ENCODE results near the gene COPB1.

COPB1 gene

DNA sequence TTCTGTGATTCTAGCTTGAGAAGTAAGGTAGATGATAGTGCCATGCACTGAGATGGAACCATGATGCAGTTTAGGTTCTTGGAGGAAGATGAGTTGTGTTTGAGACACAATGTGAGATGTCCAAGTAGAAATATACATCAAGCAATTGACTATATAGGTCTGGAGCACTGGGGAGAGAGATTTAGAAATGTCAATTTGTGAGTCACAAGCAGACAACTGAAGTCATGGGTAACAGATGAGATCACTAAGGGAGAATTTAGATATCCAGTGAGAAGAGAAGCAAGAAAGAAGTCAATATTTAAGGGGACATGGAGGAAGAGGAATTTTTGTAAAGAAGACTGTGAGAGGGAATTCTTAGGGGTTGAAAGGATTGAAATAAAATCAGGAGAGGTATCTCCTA, 75.5 kb downstream of the COPB1 start:
- no peak for DNase-seq (ENCODE audit: low spot score)

- no peak for DNase-seq (ENCODE audit: low spot score)
Observed at GRCh38 chr11:14423633-14424032, 76.0 kb downstream of the COPB1 start.

GRCh38 chr11:14422814-14423182, 76.8 kb downstream of the COPB1 start:
- no peak for DNase-seq (ENCODE audit: low spot score)

DNA sequence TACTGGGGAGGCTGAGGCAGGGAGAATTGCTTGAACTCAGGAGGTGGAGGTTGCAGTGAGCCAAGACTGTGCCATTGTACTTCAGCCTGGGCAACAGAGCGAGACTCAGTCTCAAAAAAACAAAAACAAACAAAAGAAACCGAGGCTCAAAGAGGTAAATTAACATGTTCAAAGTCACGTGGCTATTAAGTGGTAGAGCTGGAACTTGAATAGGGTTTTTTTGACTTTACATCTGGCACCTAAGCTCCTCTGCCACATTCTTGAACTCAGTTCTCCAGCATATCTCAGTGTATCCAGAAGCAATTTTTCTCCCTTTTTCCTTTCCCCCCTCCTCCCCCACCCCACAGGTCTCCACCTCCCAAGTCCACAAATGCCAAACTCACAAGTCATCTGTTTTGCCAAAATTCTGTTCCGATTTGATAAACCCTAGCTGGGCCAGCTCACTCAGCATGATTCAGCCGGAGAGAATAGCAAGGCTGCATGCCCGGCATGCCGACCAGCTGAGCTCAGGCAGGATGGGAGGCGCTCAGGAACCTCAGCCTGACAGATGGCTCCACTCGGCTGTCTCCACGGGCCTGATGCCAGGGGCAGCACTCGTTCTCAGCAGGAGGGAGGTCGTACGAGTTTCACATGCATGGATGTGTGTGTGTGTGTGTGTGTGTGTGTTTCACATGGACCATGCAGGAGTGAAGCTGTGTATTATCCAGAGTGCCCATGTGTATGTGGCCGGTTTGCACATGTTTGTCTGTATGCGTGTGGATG, 77.4 kb downstream of the COPB1 start:
- DNase-seq (ENCODE audit: low spot score): peak; percentile 16

GRCh38 chr11:14420223-14420622, 79.4 kb downstream of the COPB1 start:
- no peak for DNase-seq (ENCODE audit: low spot score)

DNA sequence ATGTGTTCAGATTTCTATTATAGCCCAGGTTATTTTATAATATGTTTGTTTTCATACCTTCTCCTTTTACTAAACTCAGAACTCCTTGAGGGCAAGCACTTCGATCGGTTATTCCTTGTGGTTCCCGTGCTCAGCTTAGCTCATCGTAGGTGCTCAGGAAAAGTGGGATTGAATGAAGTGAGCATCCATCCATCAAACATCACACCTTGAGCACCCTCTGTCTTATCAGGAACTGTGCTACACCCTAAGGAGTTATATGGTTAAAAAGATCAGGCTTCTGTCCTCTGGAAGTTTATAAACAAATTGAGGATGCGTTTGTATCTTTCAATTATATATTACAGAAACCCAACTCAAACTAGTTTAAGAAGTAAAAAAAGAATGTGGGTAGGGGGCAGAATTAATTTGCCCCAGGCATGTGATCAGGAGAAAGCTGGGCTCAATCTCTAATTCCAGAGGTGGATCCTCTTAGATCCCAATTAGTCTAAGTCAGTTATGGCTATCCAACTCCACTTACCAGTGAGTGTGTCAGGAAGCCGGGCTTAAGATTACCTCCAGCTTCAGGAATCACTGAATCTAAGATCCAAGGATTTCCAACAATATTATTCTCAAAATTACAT, 80.7 kb downstream of the COPB1 start:
- DNase-seq (ENCODE audit: low spot score): no peak

GRCh38 chr11:14417617-14418374, 81.8 kb downstream of the COPB1 start:
- peak; percentile 4 for DNase-seq (ENCODE audit: low spot score)

GRCh38 chr11:14417186-14417585, 82.4 kb downstream of the COPB1 start:
- DNase-seq (ENCODE audit: low spot score): no peak

DNA sequence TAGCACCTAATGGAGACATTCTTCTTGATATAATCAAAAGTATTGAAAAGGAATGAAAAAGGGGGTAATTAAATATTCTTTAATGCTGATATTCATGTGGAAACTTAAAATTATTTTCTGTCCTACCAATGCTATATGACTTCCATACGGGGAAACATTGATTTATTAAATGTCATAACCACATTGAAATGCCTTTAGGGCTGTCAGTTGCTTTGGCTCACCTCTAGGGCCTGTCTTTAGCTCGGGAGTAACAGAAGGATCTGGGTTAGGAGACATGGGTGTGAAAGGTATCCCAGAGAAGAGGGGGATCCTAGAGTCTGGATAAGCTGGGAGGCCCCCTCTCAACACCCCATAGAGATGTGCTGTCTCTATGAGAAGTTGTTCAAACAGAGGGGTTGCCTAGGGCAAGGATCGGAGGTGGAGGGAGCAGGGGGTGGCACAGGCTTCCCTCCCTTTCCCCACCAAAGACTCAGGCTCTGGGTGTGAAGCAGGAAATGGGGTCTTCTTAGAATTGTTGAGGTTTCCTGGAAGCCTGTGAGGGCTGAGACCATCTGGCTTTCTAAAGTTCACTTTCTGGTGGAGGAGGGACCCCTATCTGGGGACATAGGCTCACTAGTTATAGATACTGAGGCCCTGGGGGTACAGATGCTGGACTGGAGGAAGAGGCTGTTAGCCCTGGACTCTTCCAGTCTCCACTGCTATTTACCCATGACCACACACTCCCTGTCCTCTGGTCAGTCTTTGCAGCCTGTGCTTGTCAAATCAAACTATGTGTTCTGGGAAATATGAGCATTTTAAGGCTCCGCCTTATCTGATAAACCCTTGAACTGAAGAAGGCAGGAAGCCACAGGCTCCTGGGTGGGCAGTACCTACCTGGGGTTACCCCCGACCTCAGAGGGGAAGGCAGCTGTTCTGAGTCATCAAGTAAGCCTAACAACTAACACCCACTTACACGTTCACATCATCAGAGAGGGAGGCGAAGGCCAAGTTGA, 84.8 kb downstream of the COPB1 start:
- no peak for DNase-seq (ENCODE audit: low spot score)

DNA sequence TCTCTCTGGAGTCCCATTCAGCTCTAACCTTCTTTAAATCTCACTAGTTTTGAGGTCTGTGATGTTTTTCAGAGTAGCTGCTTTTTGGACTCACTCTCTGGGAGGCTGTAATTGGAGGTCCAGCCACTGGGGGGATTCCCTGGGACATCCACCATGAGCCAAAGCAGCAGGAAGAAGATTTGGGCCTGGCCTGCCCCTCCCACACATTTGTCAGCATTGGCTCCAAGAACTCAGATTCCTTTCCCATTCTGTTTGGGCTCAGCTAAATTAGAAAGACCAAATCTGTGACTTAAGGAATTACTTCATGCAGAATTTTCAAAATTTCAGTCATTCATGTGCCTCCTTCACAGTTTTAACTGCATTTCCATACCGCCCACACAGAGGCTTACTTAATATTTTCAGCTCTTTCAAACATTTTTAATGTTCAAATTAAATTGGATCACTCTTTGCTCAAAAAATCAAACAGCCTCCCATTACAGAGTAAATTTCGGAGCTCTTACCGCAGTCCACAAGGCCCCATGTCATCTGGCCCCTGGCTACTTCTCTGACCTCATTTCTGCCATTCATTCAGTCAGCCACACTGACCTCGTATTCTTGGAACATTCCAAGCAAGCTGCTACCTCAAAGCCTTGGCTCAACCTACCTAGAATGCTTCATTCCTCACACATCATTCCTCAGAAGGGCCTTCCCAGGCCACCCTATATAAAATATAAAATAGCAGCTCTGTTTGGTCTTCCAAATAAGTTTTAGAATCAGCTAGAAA, 86.1 kb downstream of the COPB1 start:
- DNase-seq (ENCODE audit: low spot score): no peak

- no peak for DNase-seq (ENCODE audit: low spot score)
Observed at GRCh38 chr11:14411818-14412217, 87.8 kb downstream of the COPB1 start.

- no peak for DNase-seq (ENCODE audit: low spot score)
Observed at GRCh38 chr11:14409891-14410290, 89.7 kb downstream of the COPB1 start.

- DNase-seq (ENCODE audit: low spot score): no peak
Observed at GRCh38 chr11:14408612-14409011, 91.0 kb downstream of the COPB1 start.
